MCF 10A (cell line): ENCODE results near the gene NCEH1. TPM values are rescaled to one million over a fixed set of nuclear protein-coding genes. Genes with fewer than 3 reads are reported as not detected.

ENCODE experiments used
- BruUV-seq: library from RNA; stranded (reverse); fragments of 400-500 nt; replicated peaks from 2 replicates; lab custom pipeline; 2021; lab: Mats Ljungman, UMichigan
- CTCF ChIA-PET: fragments of 300-600 bp; sonication (Branson Sonifier 250); formaldehyde crosslinking; extraction: SDS; loops from one replicate; lab custom pipeline; 2021; ENCODE audit warnings: antibody characterized with exemption, inconsistent platforms; lab: Yijun Ruan, JAX
- POLR2A ChIA-PET: fragments of 300-600, 350-650 bp; sonication (Branson Sonifier 250); formaldehyde crosslinking; extraction: SDS; loops from one replicate; lab custom pipeline; 2020; ENCODE audit warnings: antibody characterized with exemption, inconsistent platforms; lab: Yijun Ruan, JAX
- DNase-seq: peaks from one replicate; pipeline ENCODE4 v3.0.0-alpha.2; 2018; ENCODE audit not compliant: unreplicated experiment
- H3K27ac Mint-ChIP-seq: one replicate; pipeline ENCODE4 v1.8.0; 2022; ENCODE audit warnings: mild to moderate bottlenecking, low read depth, mixed read lengths; ENCODE audit not compliant: unreplicated experiment
- H3K27me3 Mint-ChIP-seq: one replicate; pipeline ENCODE4 v1.8.0; 2022; ENCODE audit warnings: mixed read lengths; ENCODE audit not compliant: insufficient read depth, unreplicated experiment
- H3K36me3 Mint-ChIP-seq: one replicate; pipeline ENCODE4 v1.8.0; 2022; ENCODE audit warnings: mild to moderate bottlenecking, moderate library complexity, mixed read lengths; ENCODE audit not compliant: insufficient read depth, unreplicated experiment
- H3K4me1 Mint-ChIP-seq: one replicate; pipeline ENCODE4 v1.8.0; 2022; ENCODE audit warnings: mixed read lengths; ENCODE audit not compliant: insufficient read depth, unreplicated experiment
- H3K4me3 Mint-ChIP-seq: one replicate; pipeline ENCODE4 v1.8.0; 2022; ENCODE audit warnings: mild to moderate bottlenecking, moderate library complexity, mixed read lengths; ENCODE audit not compliant: unreplicated experiment
- H3K9me3 Mint-ChIP-seq: one replicate; pipeline ENCODE4 v1.8.0; 2022; ENCODE audit warnings: mixed read lengths; ENCODE audit not compliant: unreplicated experiment
- intact Hi-C: fragments of 100-400 bp; cut with micrococcal nuclease; formaldehyde crosslinking; loops from 2 replicates; pipeline ENCODE4 v1.14.1; 2022
- total RNA-seq: library from RNA; stranded (reverse); gene quantifications from 2 replicates; pipeline ENCODE4 v1.2.3, GENCODE V29; 2022
- TF ChIP-seq, protein P1 (sequence below): fragments of 200-600 bp; IDR thresholded peaks from one replicate; pipeline ENCODE4 v1.8.0; 2022; ENCODE audit warnings: antibody characterized with exemption, mild to moderate bottlenecking; ENCODE audit not compliant: unreplicated experiment

The NCEH1 gene
- total RNA-seq, 1 experiment from 2014 or later = 28.8 TPM

DNA sequence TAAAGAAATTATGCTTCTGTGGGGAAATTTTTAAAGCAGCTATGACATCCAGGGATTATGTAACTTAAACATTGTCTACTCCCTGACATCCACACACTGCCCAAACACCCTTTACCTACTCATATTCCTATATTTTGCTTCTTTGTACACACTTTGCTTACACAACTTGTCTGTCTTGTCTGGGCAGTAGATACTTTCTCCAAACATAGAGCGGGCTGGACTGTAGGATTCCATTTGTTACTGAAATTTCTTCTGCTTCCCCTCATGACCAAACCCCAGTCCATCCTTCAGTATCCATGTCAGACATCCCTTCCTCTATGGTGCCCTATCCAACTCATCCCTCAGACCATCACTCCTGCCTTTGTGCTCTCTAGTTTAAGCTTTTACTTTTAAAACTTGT lies 19.9 kb downstream of the NCEH1 start:
- no peak overlapping the region for H3K4me3 Mint-ChIP-seq

DNA sequence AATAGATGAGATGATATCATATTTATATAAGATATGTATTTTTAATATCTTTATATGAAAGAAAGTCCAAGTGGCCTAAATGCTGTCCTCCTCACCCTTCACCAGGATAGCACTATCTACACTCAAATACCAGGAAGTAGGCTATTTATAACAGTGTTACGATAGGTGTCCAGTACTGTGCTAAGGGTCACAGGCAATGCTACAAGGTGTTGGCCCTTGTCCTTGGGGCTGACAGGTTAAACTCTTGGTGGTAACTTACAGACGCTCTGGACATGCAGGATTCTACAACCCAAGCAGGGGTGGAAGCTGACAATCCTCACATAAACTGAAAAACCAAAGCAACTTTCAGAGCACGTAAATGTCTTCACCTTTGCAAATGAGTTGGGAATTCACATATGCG lies 22.3 kb downstream of the NCEH1 start:
- BruUV-seq = no TSS peak
- H3K27ac Mint-ChIP-seq = no peak overlapping the region
- H3K9me3 Mint-ChIP-seq = no peaks in the 10 kb centered on the region
- CTCF ChIA-PET = interaction anchor here (1.0 to 1.5 kb wide), 3 partner anchors 11 to 22 kb away, joined by 4 to 13 read pairs (median 5); partner anchors contain the start of gene NCEH1
- H3K4me3 Mint-ChIP-seq = no peak overlapping the region
- POLR2A ChIA-PET = interaction anchor here (1.0 kb wide), 1 partner anchor 9 kb away, joined by 3 read pairs; no protein-coding TSS in a partner anchor
- no peaks in the 10 kb centered on the region for H3K36me3 Mint-ChIP-seq
- intact Hi-C loops = no loop called here
- TF ChIP-seq, protein P1, sequence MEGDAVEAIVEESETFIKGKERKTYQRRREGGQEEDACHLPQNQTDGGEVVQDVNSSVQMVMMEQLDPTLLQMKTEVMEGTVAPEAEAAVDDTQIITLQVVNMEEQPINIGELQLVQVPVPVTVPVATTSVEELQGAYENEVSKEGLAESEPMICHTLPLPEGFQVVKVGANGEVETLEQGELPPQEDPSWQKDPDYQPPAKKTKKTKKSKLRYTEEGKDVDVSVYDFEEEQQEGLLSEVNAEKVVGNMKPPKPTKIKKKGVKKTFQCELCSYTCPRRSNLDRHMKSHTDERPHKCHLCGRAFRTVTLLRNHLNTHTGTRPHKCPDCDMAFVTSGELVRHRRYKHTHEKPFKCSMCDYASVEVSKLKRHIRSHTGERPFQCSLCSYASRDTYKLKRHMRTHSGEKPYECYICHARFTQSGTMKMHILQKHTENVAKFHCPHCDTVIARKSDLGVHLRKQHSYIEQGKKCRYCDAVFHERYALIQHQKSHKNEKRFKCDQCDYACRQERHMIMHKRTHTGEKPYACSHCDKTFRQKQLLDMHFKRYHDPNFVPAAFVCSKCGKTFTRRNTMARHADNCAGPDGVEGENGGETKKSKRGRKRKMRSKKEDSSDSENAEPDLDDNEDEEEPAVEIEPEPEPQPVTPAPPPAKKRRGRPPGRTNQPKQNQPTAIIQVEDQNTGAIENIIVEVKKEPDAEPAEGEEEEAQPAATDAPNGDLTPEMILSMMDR = no peak
- peaks cover 36% of the 10 kb centered on the region for H3K4me1 Mint-ChIP-seq
- H3K27me3 Mint-ChIP-seq = no peaks in the 10 kb centered on the region
- DNase-seq = no peak

More for the DNA sequence above, 19.9 kb downstream of the NCEH1 start:
- no TSS peak for BruUV-seq
- TF ChIP-seq, protein P1 = no peak
- DNase-seq = no peak
- Mint-ChIP-seq H3K27ac (no peak overlapping the region), H3K9me3 (no peaks in the 10 kb centered on the region), H3K27me3 (no peaks in the 10 kb centered on the region), H3K36me3 (no peaks in the 10 kb centered on the region), H3K4me1 (peaks cover 26% of the 10 kb centered on the region)
- ChIA-PET CTCF (interaction anchor here (1.2 to 4.0 kb wide), 2 partner anchors 10 to 20 kb away, joined by 4 to 24 read pairs; partner anchors contain the start of gene NCEH1), POLR2A (interaction anchor here (0.8 to 1.1 kb wide), 2 partner anchors 12 to 20 kb away, joined by 4 to 5 read pairs; partner anchors contain the start of gene NCEH1)
- intact Hi-C loops = no loop called here

DNA sequence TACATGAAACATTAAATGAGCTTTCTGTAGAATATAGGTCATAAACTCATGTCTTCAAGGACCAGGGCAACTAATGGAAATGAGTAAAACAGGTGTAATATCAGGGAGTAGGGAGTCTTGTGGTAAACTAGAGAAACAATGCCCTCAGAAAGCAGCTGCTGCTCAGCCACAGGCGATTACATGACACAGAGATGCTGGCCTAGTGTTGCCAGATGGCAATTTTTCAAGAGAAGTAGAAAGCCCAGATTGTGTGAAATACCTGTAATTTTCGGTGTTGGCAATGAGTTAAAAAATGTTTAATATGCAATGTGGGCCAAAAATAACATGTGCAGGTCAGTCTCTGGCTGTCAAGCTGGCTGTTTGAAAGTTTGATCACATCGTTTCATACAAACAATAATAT lies 23.4 kb downstream of the NCEH1 start:
- peaks cover 36% of the 10 kb centered on the region for H3K4me1 Mint-ChIP-seq
- TF ChIP-seq, protein P1 = no peak
- no peaks in the 10 kb centered on the region for H3K9me3 Mint-ChIP-seq
- H3K27me3 Mint-ChIP-seq = no peaks in the 10 kb centered on the region
- ChIA-PET CTCF (interaction anchor here (1.2 to 6.6 kb wide), 7 partner anchors 8 to 91 kb away, joined by 3 to 53 read pairs (median 5); partner anchors contain the start of gene NCEH1), POLR2A (interaction anchor here (0.6 to 4.3 kb wide), 8 partner anchors 10 to 899 kb away, joined by 3 to 62 read pairs (median 4); partner anchors contain the start of genes ECT2 and NCEH1)
- intact Hi-C loops = no loop called here
- H3K4me3 Mint-ChIP-seq = no peak overlapping the region
- peak; percentile 79 for DNase-seq
- H3K27ac Mint-ChIP-seq = peak overlapping the region; percentile 24
- BruUV-seq = no TSS peak
- no peaks in the 10 kb centered on the region for H3K36me3 Mint-ChIP-seq

DNA sequence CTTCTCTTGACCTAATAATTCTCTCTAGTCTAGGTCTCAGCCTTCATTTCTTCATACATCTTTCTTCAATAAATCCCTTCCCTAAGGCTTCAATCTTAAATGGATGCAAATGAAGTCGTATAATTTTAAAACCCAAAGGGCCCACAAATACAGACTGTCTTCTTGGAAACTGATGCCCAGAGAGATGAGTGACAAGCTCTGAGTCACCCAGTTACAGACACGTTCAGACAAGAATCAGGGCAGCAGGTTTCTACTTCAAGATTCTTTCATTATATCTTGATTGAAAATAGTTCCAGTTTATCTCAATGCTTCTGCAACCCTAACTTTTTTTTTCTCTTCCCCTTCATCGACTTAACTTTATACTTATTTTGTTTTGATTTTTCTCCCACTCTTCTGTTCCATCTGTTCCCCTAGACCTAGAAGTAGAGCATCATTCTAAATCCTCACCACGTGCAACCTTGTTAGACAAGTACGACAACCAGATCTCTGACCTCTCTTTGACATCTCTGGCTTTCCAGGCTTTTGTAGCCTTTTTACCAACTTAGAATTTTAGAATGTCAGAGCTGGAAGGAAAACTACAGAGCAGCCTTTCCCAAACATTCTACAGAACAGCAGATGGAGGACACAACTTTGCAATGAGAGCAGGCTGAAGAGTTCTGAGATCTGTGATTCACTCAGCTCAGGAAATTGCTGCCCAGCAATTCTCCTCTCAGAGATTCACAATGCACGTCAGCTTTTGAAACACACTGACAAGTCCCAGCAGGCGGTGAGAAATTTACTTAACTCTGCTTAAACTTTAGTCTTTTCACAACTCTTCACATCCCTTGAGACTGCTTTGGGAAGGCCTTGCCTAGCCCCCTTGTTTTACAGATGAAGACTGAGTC lies 25.3 kb downstream of the NCEH1 start:
- no peaks in the 10 kb centered on the region for H3K27me3 Mint-ChIP-seq
- peak; percentile 85 for DNase-seq
- TF ChIP-seq, protein P1 = no peak
- intact Hi-C loops = no loop called here
- peaks cover 38% of the 10 kb centered on the region for H3K4me1 Mint-ChIP-seq
- BruUV-seq = TSS peak; percentile 63
- ChIA-PET CTCF (interaction anchor here (0.6 to 6.6 kb wide), 11 partner anchors 9 to 65 kb away, joined by 3 to 53 read pairs (median 4); partner anchors contain the start of genes ECT2 and NCEH1), POLR2A (interaction anchor here (0.5 to 4.3 kb wide), 12 partner anchors 8 to 942 kb away, joined by 3 to 62 read pairs (median 7); partner anchors contain the start of genes ECT2 and NCEH1)
- H3K27ac Mint-ChIP-seq = peak overlapping the region; percentile 74
- peaks cover 7% of the 10 kb centered on the region for H3K36me3 Mint-ChIP-seq
- H3K4me3 Mint-ChIP-seq = peak overlapping the region; percentile 51
- no peaks in the 10 kb centered on the region for H3K9me3 Mint-ChIP-seq
